Measurements from ENCODE around the gene CLDN19.

GRCh38 chr1:42736571-42737200 lies 3.4 kb downstream of the CLDN19 start:
- TF ChIP-seq CTCF (IDR thresholded peaks at IDR 0.05) (no peak), POLR2A (IDR thresholded peaks at IDR 0.05) (no peak)
